Astrocyte (in vitro differentiated cells and primary cell): ENCODE results near the gene TMED5.

Source experiments
- CTCF ChIP-seq: IDR thresholded peaks from 2 replicates; pipeline ENCODE4 v1.5.1; 2011; ENCODE audit warnings: low read depth, mild to moderate bottlenecking, inconsistent platforms, low read length, moderate library complexity; ENCODE audit not compliant: insufficient read depth
- EZH2 ChIP-seq: IDR thresholded peaks from 2 replicates; pipeline ENCODE4 v1.6.1; 2012; ENCODE audit warnings: mild to moderate bottlenecking, low read length, inconsistent platforms; ENCODE audit not compliant: insufficient read depth

DNA sequence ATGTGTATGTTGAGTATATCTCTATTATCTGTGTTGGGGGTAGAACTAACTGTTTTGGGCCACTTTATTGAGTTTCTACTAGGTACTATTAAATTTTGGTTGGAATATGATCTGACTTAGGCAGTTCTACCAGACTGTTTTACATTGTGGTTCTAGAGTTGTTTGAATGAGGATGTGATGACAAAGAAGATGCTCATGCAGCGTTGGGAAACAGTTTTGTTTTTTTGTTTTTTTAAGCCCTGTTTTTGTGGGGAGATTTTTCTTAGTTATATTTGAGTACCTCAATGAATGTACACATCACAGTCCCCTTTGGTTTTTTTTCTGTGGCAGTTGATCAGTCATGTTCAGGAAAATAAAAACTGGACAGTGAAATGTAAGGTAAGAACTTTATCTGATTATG, 40.1 kb downstream of the TMED5 start:
- no peak for TF ChIP-seq EZH2
- no peak for TF ChIP-seq CTCF
